GM19025 (cell line): ENCODE data around the gene HOXB8.

ENCODE experiments used
- ATAC-seq: cut with Tn5 transposase; IDR thresholded peaks from one replicate; pipeline ENCODE4 v1.9.1; 2021; ENCODE audit warnings: mild to moderate bottlenecking, low read depth, moderate library complexity; ENCODE audit not compliant: unreplicated experiment

HOXB8 gene

DNA sequence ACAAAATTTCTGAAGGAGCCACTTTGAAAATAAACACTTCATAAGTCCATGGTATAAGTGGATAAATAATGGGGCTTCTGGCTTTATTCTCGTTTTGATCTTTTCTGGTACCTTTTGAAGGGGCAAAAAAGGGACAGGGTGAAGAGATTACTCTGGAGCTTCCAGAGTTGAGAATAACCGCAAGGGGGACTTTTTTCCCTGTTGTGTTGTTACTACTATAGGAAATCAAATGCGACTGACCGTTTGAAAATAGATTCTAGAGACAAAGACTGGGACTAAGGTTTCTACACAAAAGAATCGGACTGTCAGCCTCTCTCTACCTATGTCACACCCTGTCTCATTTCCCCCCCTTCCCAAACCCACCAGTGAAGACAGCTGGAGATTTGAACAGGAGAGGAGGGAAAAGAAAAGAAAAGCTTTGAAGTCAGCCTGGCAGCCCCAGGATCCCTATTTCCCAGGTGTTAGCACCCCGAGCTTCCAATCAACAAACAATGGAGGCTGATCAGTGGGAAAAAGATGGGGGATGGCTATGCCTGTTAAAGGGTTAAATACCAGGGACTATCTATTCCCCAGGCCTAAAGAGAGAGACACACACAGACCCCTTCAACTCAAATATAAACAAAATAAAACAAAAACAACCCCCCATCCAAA lies 45.3 kb downstream of the HOXB8 start:
- no peak for ATAC-seq

DNA sequence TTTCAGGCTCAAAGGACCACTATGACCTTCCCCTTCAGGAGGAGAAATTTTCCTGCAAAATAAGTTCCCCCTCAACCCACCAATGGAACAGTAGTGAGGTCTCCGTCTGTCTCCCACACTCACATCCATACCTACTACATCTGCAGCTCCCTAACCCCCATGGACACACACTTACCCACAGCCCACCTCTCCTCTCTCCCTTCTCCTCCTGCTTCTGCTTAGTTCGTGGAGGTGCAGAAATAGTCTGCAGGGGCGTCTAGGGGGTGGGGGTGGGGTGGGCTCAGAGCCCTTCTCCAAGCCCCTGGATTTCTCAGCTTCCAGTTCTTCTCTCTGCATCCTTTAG lies 45.9 kb downstream of the HOXB8 start:
- ATAC-seq = no peak

- no peak for ATAC-seq
Measured at GRCh38 chr17:48568499-48569239, 46.4 kb downstream of the HOXB8 start.

DNA sequence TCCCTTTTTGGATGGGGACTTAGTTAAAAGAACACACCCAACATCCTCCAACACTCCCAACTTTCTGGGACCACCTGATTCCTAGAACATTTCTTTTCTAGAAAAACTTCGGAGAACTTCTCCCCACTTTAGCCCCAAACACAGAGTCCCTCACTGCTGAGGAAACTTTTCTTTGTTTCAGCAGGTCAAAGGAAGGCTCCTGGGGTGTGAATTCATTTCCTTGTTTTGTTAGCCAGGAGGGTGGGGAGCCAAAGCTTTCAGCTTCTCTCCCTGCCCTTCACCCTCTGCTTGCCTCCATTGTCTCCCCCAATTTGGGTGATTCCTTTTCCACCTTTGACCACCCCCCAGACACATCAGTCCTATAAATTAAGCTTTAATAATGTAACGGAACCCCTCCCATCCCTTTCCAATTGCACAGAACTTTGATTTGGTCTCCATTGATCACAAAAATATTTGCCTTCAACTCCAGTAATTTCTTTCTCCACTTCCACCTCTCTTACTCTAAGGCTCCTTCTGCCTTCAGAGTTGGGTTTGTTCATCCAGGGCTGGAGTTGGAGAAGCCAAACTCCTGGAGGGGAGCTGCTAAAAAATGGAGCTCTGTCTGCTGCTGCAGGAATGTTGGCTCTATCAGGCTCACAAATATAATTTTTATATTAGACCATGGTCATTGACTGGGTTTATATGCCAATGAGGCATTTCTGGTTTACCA lies 47.3 kb downstream of the HOXB8 start:
- ATAC-seq = no peak

GRCh38 chr17:48567209-48567608 lies 47.9 kb downstream of the HOXB8 start:
- no peak for ATAC-seq

DNA sequence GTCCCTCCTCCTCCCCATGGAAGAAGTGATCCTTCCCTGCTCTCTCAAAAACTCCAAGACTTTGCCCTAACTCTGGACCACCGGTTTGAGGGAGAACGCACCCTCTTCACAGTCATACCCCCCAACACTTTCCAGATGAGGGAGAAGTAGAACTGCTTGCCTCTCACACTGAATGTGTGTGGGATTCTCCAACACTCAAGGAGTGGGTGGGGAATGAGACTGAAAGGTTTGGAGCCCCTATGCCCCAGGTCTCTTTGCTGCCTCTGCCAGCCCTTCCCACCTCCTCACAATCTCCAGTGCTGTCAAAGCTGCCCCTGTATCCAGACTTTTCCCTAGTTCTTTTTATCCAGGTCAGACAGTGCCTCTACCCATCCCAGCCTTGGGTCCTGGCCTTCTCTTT lies 48.4 kb downstream of the HOXB8 start:
- ATAC-seq = no peak

- no peak for ATAC-seq
Measured at GRCh38 chr17:48565925-48566710, 49.0 kb downstream of the HOXB8 start.

GRCh38 chr17:48565022-48565554 lies 50.0 kb downstream of the HOXB8 start:
- ATAC-seq = no peak

- no peak for ATAC-seq
Measured at GRCh38 chr17:48564188-48565021, 50.7 kb downstream of the HOXB8 start.

DNA sequence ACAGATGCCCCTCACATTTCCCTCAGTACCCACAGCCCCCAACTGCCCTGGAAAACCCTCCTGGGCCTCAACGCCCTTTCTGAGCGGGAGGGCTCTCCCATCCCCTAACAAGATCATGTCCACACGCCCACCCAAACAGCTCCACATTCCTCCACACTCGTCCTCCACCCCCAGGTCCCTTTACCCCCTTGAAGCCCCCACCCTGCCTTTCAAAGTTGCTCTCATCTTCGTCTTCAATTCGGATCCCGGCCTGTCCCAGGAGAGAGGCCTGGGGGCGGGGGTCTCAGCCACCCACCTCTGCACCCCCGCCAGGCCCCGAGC lies 51.3 kb downstream of the HOXB8 start:
- no peak for ATAC-seq

- ATAC-seq = no peak
Measured at GRCh38 chr17:48563385-48563838, 51.7 kb downstream of the HOXB8 start.

DNA sequence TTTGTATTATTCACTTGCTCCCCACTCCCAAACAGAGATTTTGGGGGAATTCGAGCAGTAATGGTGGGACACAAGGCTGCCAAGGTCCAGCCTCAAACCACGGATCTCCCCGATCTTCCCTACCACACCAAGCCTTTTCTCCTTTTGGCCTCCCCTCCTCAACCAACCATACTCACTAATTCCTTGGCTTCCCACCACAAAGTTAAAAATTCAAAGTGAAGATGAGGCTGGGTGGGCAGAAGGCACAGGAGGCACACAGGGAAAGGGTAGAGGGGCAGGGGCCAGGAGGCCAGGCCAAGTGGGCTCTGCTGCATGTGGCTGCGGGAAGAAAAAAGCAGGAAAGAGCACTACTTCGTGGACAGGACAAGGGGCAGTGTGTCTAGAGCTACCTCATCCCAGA lies 52.2 kb downstream of the HOXB8 start:
- no peak for ATAC-seq
